NCI-H2029 treated with DMSO at 0.1 percent for 48 hours (cell line): ENCODE measurements around the gene SIRPA.

Source experiments
- DNase-seq: peaks from one replicate; lab custom pipeline; 2025; lab: John Stamatoyannopoulos, UW

The SIRPA gene

GRCh38 chr20:1888796-1889463 is 6.3 kb upstream of the SIRPA start:
- DNase-seq = no peak

GRCh38 chr20:1890469-1891262 is 4.5 kb upstream of the SIRPA start:
- no peak for DNase-seq

- DNase-seq = no peak
These were observed 3.7 kb upstream of the SIRPA start for GRCh38 chr20:1891263-1892118.

GRCh38 chr20:1892119-1892385 is 3.2 kb upstream of the SIRPA start:
- no peak for DNase-seq

- no peak for DNase-seq
These were observed 1.3 kb upstream of the SIRPA start for GRCh38 chr20:1893721-1894470.

- peak; percentile 1 for DNase-seq
These were observed 696 bp upstream of the SIRPA start for GRCh38 chr20:1894471-1894950.

- no peak for DNase-seq
These were observed 672 bp downstream of the SIRPA start for GRCh38 chr20:1895674-1896483.

GRCh38 chr20:1896484-1897258 is 1.5 kb downstream of the SIRPA start:
- DNase-seq = no peak

- DNase-seq = no peak
These were observed 2.3 kb downstream of the SIRPA start for GRCh38 chr20:1897541-1897940.

GRCh38 chr20:1897965-1898464 is 2.8 kb downstream of the SIRPA start:
- DNase-seq = no peak

GRCh38 chr20:1898482-1899240 is 3.5 kb downstream of the SIRPA start:
- no peak for DNase-seq

GRCh38 chr20:1899241-1899525 is 4.0 kb downstream of the SIRPA start:
- no peak for DNase-seq

- DNase-seq = no peak
These were observed 5.2 kb downstream of the SIRPA start for GRCh38 chr20:1900321-1900801.

GRCh38 chr20:1901704-1902103 is 6.5 kb downstream of the SIRPA start:
- no peak for DNase-seq

GRCh38 chr20:1902188-1902587 is 7.0 kb downstream of the SIRPA start:
- no peak for DNase-seq

- no peak for DNase-seq
These were observed 8.9 kb downstream of the SIRPA start for GRCh38 chr20:1904135-1904534.

- no peak for DNase-seq
These were observed 9.8 kb downstream of the SIRPA start for GRCh38 chr20:1905009-1905408.

GRCh38 chr20:1905693-1906092 is 10.5 kb downstream of the SIRPA start:
- no peak for DNase-seq

GRCh38 chr20:1906361-1907051 is 11.3 kb downstream of the SIRPA start:
- no peak for DNase-seq
